A673 (cell line): ENCODE measurements around the gene PAX9.

Experiments used
- EZH2 ChIP-seq: fragments of 200-600 bp; sonication (generic); IDR thresholded peaks from 2 replicates; pipeline ENCODE4 v1.6.1; 2017; ENCODE audit warnings: borderline replicate concordance, low read depth, mild to moderate bottlenecking, mixed read lengths, antibody characterized with exemption, low read length; ENCODE audit not compliant: poor library complexity, severe bottlenecking
- TF ChIP-seq, protein P1 (sequence below): fragments of 300-800, 200-600 bp; sonication (generic); conservative IDR thresholded peaks from 2 replicates; pipeline ENCODE4 v1.5.1; 2017; ENCODE audit warnings: low read depth, mild to moderate bottlenecking, antibody characterized with exemption, low read length, moderate library complexity, mixed read lengths

DNA sequence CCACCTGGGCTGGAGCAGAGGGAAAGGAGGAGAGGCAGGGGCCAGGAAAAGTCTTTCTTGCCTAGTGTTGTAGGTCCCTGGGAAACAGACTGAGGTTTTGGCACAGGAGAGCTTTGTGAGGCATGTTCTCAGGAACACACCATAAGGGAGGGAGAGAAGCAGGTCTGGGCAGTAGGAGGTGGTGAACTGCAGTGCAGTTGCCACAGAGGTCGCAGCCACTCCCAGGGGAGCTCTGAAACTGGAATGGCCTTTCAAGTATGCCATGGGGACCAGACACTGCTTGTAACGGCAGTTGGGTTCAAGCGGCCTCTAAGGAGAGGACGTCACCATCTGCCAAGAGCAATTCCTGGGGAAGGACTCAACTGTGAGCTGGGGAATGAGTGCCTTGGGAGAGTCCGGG lies 43.8 kb upstream of the PAX9 start:
- TF ChIP-seq, protein P1, sequence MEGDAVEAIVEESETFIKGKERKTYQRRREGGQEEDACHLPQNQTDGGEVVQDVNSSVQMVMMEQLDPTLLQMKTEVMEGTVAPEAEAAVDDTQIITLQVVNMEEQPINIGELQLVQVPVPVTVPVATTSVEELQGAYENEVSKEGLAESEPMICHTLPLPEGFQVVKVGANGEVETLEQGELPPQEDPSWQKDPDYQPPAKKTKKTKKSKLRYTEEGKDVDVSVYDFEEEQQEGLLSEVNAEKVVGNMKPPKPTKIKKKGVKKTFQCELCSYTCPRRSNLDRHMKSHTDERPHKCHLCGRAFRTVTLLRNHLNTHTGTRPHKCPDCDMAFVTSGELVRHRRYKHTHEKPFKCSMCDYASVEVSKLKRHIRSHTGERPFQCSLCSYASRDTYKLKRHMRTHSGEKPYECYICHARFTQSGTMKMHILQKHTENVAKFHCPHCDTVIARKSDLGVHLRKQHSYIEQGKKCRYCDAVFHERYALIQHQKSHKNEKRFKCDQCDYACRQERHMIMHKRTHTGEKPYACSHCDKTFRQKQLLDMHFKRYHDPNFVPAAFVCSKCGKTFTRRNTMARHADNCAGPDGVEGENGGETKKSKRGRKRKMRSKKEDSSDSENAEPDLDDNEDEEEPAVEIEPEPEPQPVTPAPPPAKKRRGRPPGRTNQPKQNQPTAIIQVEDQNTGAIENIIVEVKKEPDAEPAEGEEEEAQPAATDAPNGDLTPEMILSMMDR, result no peak
- no peak for TF ChIP-seq EZH2
